ENCODE measurements around the gene DBNDD1.

DNA sequence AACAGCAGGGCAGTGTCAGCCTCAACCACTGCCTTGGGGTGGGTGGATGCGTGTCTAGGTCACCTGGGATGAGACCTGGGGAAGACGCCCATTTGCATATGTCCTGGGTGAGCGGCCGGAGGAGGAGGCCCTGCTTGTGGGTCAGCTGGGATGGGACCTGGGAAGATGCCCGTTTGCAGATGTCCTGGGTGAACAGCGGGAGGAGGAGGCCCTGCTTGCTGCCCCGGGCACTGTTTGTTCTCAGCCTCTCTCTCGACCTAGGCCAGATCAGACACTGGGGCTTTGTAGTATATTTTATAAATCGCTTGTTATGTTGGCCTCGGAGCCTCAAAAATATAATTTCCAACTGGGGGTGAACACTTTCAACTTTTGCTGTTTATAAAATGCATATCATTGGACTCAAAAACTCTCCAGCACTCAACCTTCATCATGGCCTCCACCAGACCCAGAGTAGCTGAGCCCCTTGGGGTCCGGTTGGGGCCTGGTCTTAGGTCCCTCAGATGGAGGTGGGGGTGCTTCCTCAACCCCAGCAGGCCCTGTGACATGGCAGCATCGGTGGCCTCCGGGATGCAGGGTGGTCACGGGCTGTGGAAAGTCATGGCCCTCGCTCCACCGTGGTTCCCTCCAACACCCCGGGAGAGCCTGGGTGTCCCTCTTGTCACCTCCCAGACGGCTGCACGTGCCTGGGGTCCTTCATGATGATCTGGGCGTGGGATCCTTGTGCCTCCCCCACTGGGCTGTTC, 17.3 kb downstream of the DBNDD1 start:
- TF ChIP-seq, protein P1, sequence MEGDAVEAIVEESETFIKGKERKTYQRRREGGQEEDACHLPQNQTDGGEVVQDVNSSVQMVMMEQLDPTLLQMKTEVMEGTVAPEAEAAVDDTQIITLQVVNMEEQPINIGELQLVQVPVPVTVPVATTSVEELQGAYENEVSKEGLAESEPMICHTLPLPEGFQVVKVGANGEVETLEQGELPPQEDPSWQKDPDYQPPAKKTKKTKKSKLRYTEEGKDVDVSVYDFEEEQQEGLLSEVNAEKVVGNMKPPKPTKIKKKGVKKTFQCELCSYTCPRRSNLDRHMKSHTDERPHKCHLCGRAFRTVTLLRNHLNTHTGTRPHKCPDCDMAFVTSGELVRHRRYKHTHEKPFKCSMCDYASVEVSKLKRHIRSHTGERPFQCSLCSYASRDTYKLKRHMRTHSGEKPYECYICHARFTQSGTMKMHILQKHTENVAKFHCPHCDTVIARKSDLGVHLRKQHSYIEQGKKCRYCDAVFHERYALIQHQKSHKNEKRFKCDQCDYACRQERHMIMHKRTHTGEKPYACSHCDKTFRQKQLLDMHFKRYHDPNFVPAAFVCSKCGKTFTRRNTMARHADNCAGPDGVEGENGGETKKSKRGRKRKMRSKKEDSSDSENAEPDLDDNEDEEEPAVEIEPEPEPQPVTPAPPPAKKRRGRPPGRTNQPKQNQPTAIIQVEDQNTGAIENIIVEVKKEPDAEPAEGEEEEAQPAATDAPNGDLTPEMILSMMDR (IDR thresholded peaks at IDR 0.05): no peak
- no peak for TF ChIP-seq EZH2 (IDR thresholded peaks at IDR 0.05; ENCODE audit: borderline replicate concordance, insufficient read depth, low read depth, low read length, poor library complexity, severe bottlenecking)
